Gastrocnemius medialis (tissue), 4 donors: ENCODE data around the gene CEACAM4. TPM values are rescaled to one million over a fixed set of nuclear protein-coding genes. Genes with fewer than 3 reads are reported as not detected.
A peak's percentile ranks its signal among the peaks of the same experiment; 100 is the strongest.

ENCODE experiments used
- ATAC-seq, 2 donors: fragments of 150-250 bp; one replicate each; pipeline ENCODE4 v1.9.1; 2016
- DNase-seq, 2 donors: peaks; one replicate each; pipeline ENCODE4 v3.0.0-alpha.2; 2019
- H3K27ac ChIP-seq, 4 donors: fragments of 200-600 bp; sonication (generic); 1 replicate in 1 of 4; 2 replicates in 3 of 4; pipeline ENCODE4 v1.5.1; 2016 to 2018; ENCODE audit warnings: mild to moderate bottlenecking in 2 of 4, moderate library complexity in 1 of 4
- H3K27me3 ChIP-seq, 3 donors: fragments of 200-600 bp; sonication (generic) in 2 of 3; 1 replicate in 1 of 3; 2 replicates in 2 of 3; pipeline versions ENCODE4 v1.5.1 to v1.6.0; 2016 to 2019; ENCODE audit warnings: mild to moderate bottlenecking in 1 of 3, moderate library complexity in 1 of 3
- H3K36me3 ChIP-seq, 2 donors: fragments of 200-600 bp; sonication (generic) in 1 of 2; one replicate each; pipeline ENCODE4 v1.5.1; 2017 to 2018
- H3K4me1 ChIP-seq, 2 donors: fragments of 200-600 bp; sonication (generic) in 1 of 2; one replicate each; pipeline ENCODE4 v1.5.1; 2016 to 2017; ENCODE audit warnings: mild to moderate bottlenecking in 2 of 2
- H3K4me3 ChIP-seq, 4 donors: fragments of 200-600 bp; sonication (generic) in 3 of 4; 1 replicate in 1 of 4; 2 replicates in 3 of 4; pipeline ENCODE4 v1.5.1; 2016 to 2019; ENCODE audit warnings: mild to moderate bottlenecking in 2 of 4
- H3K9me3 ChIP-seq, 3 donors: fragments of 200-600 bp; sonication (generic) in 2 of 3; 1 replicate in 1 of 3; 2 replicates in 2 of 3; pipeline ENCODE4 v1.5.1; 2016 to 2019
- CTCF ChIP-seq, 5 experiments: fragments of 450-650 bp in 3 of 5; fragments of 200-600 bp in 2 of 5; sonication (generic) in 2 of 5; IDR thresholded peaks in 4 of 5; conservative IDR thresholded peaks in 1 of 5; 1 replicate in 4 of 5; 2 replicates in 1 of 5; pipeline ENCODE4 v1.5.1; 2016 to 2019; ENCODE audit warnings: antibody characterized with exemption in 5 of 5, mild to moderate bottlenecking in 3 of 5, moderate library complexity in 3 of 5
- POLR2A ChIP-seq, 2 donors: fragments of 450-650 bp; IDR thresholded peaks; one replicate each; pipeline ENCODE4 v1.6.1; 2017; ENCODE audit warnings: antibody characterized with exemption in 2 of 2, mild to moderate bottlenecking in 2 of 2, moderate library complexity in 2 of 2
- in situ Hi-C, 4 donors: fragments of 200-750 bp; cut with MboI; loops; one replicate each; pipeline versions ENCODE4 v1.15.0 to v1.8.0; 2017; ENCODE audit warnings: low sequenced_read_pairs in 4 of 4
- intact Hi-C: fragments of 100-400 bp; cut with DNase I; formaldehyde crosslinking; loops from one replicate; pipeline ENCODE4 v1.15.1; 2023; ENCODE audit warnings: low total_unique reads
- total RNA-seq, 4 donors: library from RNA; depleted of rRNA; stranded (reverse); fragments of >200 nt; gene quantifications; one replicate each; pipeline versions ENCODE4 v1.1.0 to v1.2.3, GENCODE V29; 2016

The CEACAM4 gene
- total RNA-seq, 4 donors from 2014 or later = 0.81 to 2.7 TPM; not detected in 2

- Histone ChIP-seq H3K27me3 (no peaks in the 10 kb centered on the region), H3K27ac (no peak overlapping the region), H3K4me1 (no peaks in the 10 kb centered on the region), H3K36me3 (no peaks in the 10 kb centered on the region), H3K4me3 (no peak overlapping the region), H3K9me3 (no peaks in the 10 kb centered on the region)
- in situ Hi-C loops = no loop called here
- intact Hi-C loops = no loop called here
- ATAC-seq (no peak), DNase-seq (no peak)
- TF ChIP-seq POLR2A (IDR thresholded peaks at IDR 0.05) = no peak
- TF ChIP-seq CTCF (IDR thresholded peaks at IDR 0.05 in 4 of 5, conservative IDR thresholded peaks at IDR 0.05 in 1 of 5) = no peak
Measured at GRCh38 chr19:41604831-41605230, 22.0 kb downstream of the CEACAM4 start.

- DNase-seq = no peak
- Histone ChIP-seq H3K27me3 (peaks cover 0 to 3% (median under 1%) of the 10 kb centered on the region in 3 donors), H3K4me3 (no peak overlapping the region), H3K9me3 (no peaks in the 10 kb centered on the region), H3K4me1 (no peaks in the 10 kb centered on the region), H3K27ac (no peak overlapping the region), H3K36me3 (no peaks in the 10 kb centered on the region)
- intact Hi-C loops = no loop called here
- no peak for ATAC-seq
- in situ Hi-C loops = no loop called here
- TF ChIP-seq CTCF (IDR thresholded peaks at IDR 0.05 in 4 of 5, conservative IDR thresholded peaks at IDR 0.05 in 1 of 5) (no peak), POLR2A (IDR thresholded peaks at IDR 0.05) (no peak)
Measured at GRCh38 chr19:41601771-41602170, 25.1 kb downstream of the CEACAM4 start.

GRCh38 chr19:41599175-41599966, 27.5 kb downstream of the CEACAM4 start:
- ATAC-seq (no peak), DNase-seq (no peak)
- intact Hi-C loops = no loop called here
- TF ChIP-seq CTCF (IDR thresholded peaks at IDR 0.05 in 4 of 5, conservative IDR thresholded peaks at IDR 0.05 in 1 of 5) (no peak), POLR2A (IDR thresholded peaks at IDR 0.05) (no peak)
- peaks cover 0 to 4% (median 3%) of the 10 kb centered on the region in 3 donors for H3K27me3 ChIP-seq
- no peak overlapping the region for H3K4me3 ChIP-seq
- H3K4me1 ChIP-seq = no peaks in the 10 kb centered on the region
- in situ Hi-C loops = no loop called here
- no peaks in the 10 kb centered on the region for H3K9me3 ChIP-seq
- H3K27ac ChIP-seq = no peak overlapping the region
- H3K36me3 ChIP-seq = no peaks in the 10 kb centered on the region

GRCh38 chr19:41597600-41598041, 29.3 kb downstream of the CEACAM4 start:
- intact Hi-C loops (no loop called here), in situ Hi-C loops (no loop called here)
- Histone ChIP-seq H3K36me3 (no peaks in the 10 kb centered on the region), H3K27ac (no peak overlapping the region), H3K4me1 (no peaks in the 10 kb centered on the region), H3K27me3 (peaks cover 0 to 4% (median 3%) of the 10 kb centered on the region in 3 donors), H3K9me3 (no peaks in the 10 kb centered on the region), H3K4me3 (no peak overlapping the region)
- TF ChIP-seq CTCF (IDR thresholded peaks at IDR 0.05 in 4 of 5, conservative IDR thresholded peaks at IDR 0.05 in 1 of 5) (peak; percentile 43 to 75 (median 58)), POLR2A (IDR thresholded peaks at IDR 0.05) (no peak)
- DNase-seq (peak in 1 of 2 donors; percentile 31), ATAC-seq (no peak)
